Glutamatergic neuron (in vitro differentiated cells): Measurements from ENCODE around the gene ARSH. TPM values are rescaled to one million over a fixed set of nuclear protein-coding genes. Genes with fewer than 3 reads are reported as not detected.

Experiments used
- DNase-seq: peaks from one replicate; pipeline ENCODE4 v3.0.0; 2022
- H3K27ac Mint-ChIP-seq: one replicate; pipeline ENCODE4 v1.8.0; 2020; ENCODE audit warnings: mild to moderate bottlenecking, mixed read lengths, inconsistent platforms; ENCODE audit not compliant: unreplicated experiment
- H3K27me3 Mint-ChIP-seq: one replicate; pipeline ENCODE4 v1.8.0; 2020; ENCODE audit warnings: mild to moderate bottlenecking, moderate library complexity, mixed read lengths, inconsistent platforms; ENCODE audit not compliant: unreplicated experiment
- H3K36me3 Mint-ChIP-seq: one replicate; pipeline ENCODE4 v1.8.0; 2020; ENCODE audit warnings: mild to moderate bottlenecking, mixed read lengths, inconsistent platforms; ENCODE audit not compliant: unreplicated experiment
- H3K4me1 Mint-ChIP-seq: one replicate; pipeline ENCODE4 v1.8.0; 2020; ENCODE audit warnings: mild to moderate bottlenecking, low read depth, mixed read lengths, inconsistent platforms; ENCODE audit not compliant: unreplicated experiment
- H3K4me3 Mint-ChIP-seq: one replicate; pipeline ENCODE4 v1.8.0; 2020; ENCODE audit warnings: mild to moderate bottlenecking, mixed read lengths, inconsistent platforms; ENCODE audit not compliant: unreplicated experiment
- H3K9me3 Mint-ChIP-seq: one replicate; pipeline ENCODE4 v1.8.0; 2020; ENCODE audit warnings: mild to moderate bottlenecking, moderate library complexity, mixed read lengths, inconsistent platforms; ENCODE audit not compliant: unreplicated experiment
- CTCF ChIP-seq: fragments of 200-600 bp; sonication (generic); IDR thresholded peaks from one replicate; pipeline ENCODE4 v1.5.0; 2021; ENCODE audit not compliant: partially characterized antibody, unreplicated experiment
- total RNA-seq: library from RNA; stranded (reverse); fragmentation: NEBNext Ultra II Directional; extraction: Animal tissue kit (Norgen Biotek cat#: 25700); gene quantifications from one replicate; pipeline ENCODE4 v1.2.1, GENCODE V29; 2021; ENCODE audit not compliant: unreplicated experiment

The ARSH gene
- total RNA-seq, 1 donor from 2014 or later, result not detected

GRCh38 chrX:3066555-3066954 is 60.2 kb downstream of the ARSH start:
- Mint-ChIP-seq H3K27ac (peak overlapping the region; percentile 97), H3K4me3 (peak overlapping the region; percentile 81), H3K4me1 (peaks cover 4% of the 10 kb centered on the region), H3K9me3 (no peaks in the 10 kb centered on the region), H3K27me3 (peaks cover 8% of the 10 kb centered on the region), H3K36me3 (no peaks in the 10 kb centered on the region)
- TF ChIP-seq CTCF, result no peak
- DNase-seq, result peak; percentile 37

GRCh38 chrX:3075959-3076358 is 69.6 kb downstream of the ARSH start:
- no peak overlapping the region for H3K4me3 Mint-ChIP-seq

GRCh38 chrX:3076416-3076991 is 70.2 kb downstream of the ARSH start:
- H3K27ac Mint-ChIP-seq, result no peak overlapping the region
- no peak overlapping the region for H3K4me3 Mint-ChIP-seq
- no peak for DNase-seq
- H3K9me3 Mint-ChIP-seq, result no peaks in the 10 kb centered on the region
- H3K4me1 Mint-ChIP-seq, result no peaks in the 10 kb centered on the region
- peaks cover 3% of the 10 kb centered on the region for H3K27me3 Mint-ChIP-seq
- no peak for TF ChIP-seq CTCF
- no peaks in the 10 kb centered on the region for H3K36me3 Mint-ChIP-seq

More at GRCh38 chrX:3075959-3076358, 69.6 kb downstream of the ARSH start:
- TF ChIP-seq CTCF, result no peak
- Mint-ChIP-seq H3K9me3 (no peaks in the 10 kb centered on the region), H3K4me1 (no peaks in the 10 kb centered on the region), H3K36me3 (no peaks in the 10 kb centered on the region), H3K27me3 (peaks cover 3% of the 10 kb centered on the region), H3K27ac (no peak overlapping the region)
- DNase-seq, result no peak

Other genes starting within 250 kb of the ARSH start
- gene GYG2, start 177.6 kb upstream of the ARSH start, total RNA-seq, result 21.9 TPM
- 13.3 TPM for gene ARSD, start 77.2 kb upstream of the ARSH start, total RNA-seq
- 14.9 TPM for gene ARSF, start 34.9 kb downstream of the ARSH start, total RNA-seq